Measurements from ENCODE around the gene PRKCA. TPM values are rescaled to one million over a fixed set of nuclear protein-coding genes. Genes with fewer than 3 reads are reported as not detected.

PRKCA gene
- total RNA-seq, 1 donor from 2014 or later = 80.1 TPM

DNA sequence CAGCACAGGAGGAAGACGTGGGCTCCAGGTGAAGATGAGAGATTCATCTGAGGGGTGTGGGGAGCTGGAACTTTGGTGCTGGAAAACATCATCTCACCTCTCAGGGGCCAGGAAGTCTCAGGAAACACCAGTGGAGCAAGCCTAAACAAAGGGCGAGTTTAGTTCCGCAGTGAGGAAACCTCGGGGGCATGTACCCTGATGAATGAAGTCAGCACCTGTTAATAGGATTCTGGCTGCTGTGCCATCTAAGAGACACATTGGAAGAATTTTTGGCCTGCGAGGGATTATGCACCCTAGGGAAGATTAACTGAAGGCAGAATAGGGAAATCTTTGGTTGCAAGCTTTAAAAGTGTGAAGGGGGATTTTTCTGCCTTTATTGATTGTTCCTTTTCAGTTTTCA is 437.8 kb downstream of the PRKCA start:
- no peaks in the 10 kb centered on the region for H3K4me1 Mint-ChIP-seq (ENCODE audit: unreplicated experiment)
- H3K27me3 Mint-ChIP-seq (ENCODE audit: unreplicated experiment) = no peaks in the 10 kb centered on the region
- TF ChIP-seq, protein P1, sequence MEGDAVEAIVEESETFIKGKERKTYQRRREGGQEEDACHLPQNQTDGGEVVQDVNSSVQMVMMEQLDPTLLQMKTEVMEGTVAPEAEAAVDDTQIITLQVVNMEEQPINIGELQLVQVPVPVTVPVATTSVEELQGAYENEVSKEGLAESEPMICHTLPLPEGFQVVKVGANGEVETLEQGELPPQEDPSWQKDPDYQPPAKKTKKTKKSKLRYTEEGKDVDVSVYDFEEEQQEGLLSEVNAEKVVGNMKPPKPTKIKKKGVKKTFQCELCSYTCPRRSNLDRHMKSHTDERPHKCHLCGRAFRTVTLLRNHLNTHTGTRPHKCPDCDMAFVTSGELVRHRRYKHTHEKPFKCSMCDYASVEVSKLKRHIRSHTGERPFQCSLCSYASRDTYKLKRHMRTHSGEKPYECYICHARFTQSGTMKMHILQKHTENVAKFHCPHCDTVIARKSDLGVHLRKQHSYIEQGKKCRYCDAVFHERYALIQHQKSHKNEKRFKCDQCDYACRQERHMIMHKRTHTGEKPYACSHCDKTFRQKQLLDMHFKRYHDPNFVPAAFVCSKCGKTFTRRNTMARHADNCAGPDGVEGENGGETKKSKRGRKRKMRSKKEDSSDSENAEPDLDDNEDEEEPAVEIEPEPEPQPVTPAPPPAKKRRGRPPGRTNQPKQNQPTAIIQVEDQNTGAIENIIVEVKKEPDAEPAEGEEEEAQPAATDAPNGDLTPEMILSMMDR (IDR thresholded peaks at IDR 0.05) = no peak
- H3K36me3 Mint-ChIP-seq (ENCODE audit: unreplicated experiment) = peaks cover 36% of the 10 kb centered on the region
- DNase-seq (ENCODE audit: extremely low spot score, unreplicated experiment) = no peak
- no peak overlapping the region for H3K27ac Mint-ChIP-seq (ENCODE audit: unreplicated experiment)
- H3K4me3 Mint-ChIP-seq (ENCODE audit: unreplicated experiment) = no peak overlapping the region
- H3K9me3 Mint-ChIP-seq (ENCODE audit: unreplicated experiment) = no peaks in the 10 kb centered on the region

DNA sequence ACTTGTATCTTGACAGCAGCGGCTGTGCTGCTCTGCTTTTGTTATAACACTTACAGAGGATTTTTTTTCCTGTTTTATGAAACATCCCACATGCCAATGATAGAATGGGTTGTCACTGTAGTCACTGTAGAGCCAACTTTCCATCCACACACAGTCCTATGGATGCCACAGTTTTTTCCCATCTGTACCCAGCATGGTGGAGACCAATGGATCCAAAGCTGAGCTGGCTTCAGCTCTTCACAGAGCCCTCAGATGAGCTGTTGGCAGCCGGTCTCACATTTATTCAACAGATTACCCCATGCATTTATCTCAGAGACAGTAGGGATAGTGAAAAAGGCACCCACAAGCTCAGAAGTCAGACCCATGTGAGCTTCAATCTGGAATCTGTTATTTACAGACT is 441.1 kb downstream of the PRKCA start:
- no peaks in the 10 kb centered on the region for H3K27me3 Mint-ChIP-seq (ENCODE audit: unreplicated experiment)
- TF ChIP-seq, protein P1 (IDR thresholded peaks at IDR 0.05) = no peak
- H3K36me3 Mint-ChIP-seq (ENCODE audit: unreplicated experiment) = peaks cover 34% of the 10 kb centered on the region
- H3K4me3 Mint-ChIP-seq (ENCODE audit: unreplicated experiment) = no peak overlapping the region
- H3K9me3 Mint-ChIP-seq (ENCODE audit: unreplicated experiment) = no peaks in the 10 kb centered on the region
- H3K4me1 Mint-ChIP-seq (ENCODE audit: unreplicated experiment) = no peaks in the 10 kb centered on the region
- no peak overlapping the region for H3K27ac Mint-ChIP-seq (ENCODE audit: unreplicated experiment)
- DNase-seq (ENCODE audit: extremely low spot score, unreplicated experiment) = no peak

DNA sequence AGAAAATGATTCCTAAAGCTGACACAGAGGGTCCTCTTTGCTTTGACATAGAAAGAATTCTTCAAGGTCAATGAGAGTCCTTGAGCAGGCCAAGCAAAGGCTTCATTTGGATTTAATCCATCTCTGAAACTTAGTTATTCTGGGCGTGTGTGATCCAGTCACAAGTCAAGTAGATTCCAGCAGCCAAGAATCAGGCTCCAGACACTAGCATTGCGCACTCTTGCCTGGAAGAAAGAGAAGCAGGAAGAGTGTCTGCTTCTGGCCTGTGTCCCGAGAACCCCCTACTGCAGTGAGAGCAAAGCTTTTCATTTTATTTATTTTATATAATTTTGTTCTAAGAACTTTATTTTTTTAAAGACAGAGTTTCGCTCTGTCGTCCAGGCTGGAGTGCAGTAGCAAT is 444.3 kb downstream of the PRKCA start:
- DNase-seq (ENCODE audit: extremely low spot score, unreplicated experiment) = no peak
- Mint-ChIP-seq H3K4me1 (ENCODE audit: unreplicated experiment) (no peaks in the 10 kb centered on the region), H3K27me3 (ENCODE audit: unreplicated experiment) (no peaks in the 10 kb centered on the region)

DNA sequence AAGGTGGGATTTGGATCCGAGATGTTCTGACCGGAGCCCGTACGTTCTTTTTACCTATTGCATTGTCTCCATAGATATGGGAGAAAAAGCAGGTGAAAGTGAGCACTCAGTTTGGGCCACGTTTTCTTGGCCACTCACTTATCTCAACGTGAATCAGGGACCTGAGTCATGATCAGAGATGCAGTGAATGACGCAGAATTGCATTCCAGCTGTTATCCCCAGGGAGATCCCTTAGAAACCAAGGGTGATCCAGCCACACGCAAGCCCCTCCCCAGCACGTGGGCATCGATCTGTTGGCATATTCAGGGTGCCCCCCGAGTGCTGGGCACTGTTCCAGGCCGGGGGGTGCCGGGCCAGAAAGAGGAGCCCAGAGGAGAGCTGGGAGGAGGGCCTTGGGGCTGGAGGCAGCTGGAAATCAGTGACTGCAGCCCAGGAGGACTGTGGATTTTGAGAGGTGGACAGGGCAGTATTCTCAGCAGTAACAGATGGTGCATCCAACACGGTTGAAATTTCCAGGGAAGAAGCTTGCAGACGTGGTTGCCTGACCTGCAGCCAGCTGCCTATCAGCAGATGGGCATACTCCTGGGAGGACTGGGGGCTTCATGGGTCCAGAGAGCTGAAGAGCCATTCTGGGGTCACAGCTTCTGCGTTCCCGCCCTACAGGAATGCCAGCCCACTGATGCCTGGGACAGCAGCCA is 445.3 kb downstream of the PRKCA start:
- H3K4me1 Mint-ChIP-seq (ENCODE audit: unreplicated experiment) = no peaks in the 10 kb centered on the region
- peaks cover 28% of the 10 kb centered on the region for H3K36me3 Mint-ChIP-seq (ENCODE audit: unreplicated experiment)
- no peaks in the 10 kb centered on the region for H3K9me3 Mint-ChIP-seq (ENCODE audit: unreplicated experiment)
- H3K27ac Mint-ChIP-seq (ENCODE audit: unreplicated experiment) = no peak overlapping the region
- TF ChIP-seq, protein P1 (IDR thresholded peaks at IDR 0.05) = no peak
- H3K27me3 Mint-ChIP-seq (ENCODE audit: unreplicated experiment) = no peaks in the 10 kb centered on the region
- DNase-seq (ENCODE audit: extremely low spot score, unreplicated experiment) = no peak
- no peak overlapping the region for H3K4me3 Mint-ChIP-seq (ENCODE audit: unreplicated experiment)

More for the DNA sequence above, 444.3 kb downstream of the PRKCA start:
- no peaks in the 10 kb centered on the region for H3K9me3 Mint-ChIP-seq (ENCODE audit: unreplicated experiment)
- H3K27ac Mint-ChIP-seq (ENCODE audit: unreplicated experiment) = no peak overlapping the region
- TF ChIP-seq, protein P1 (IDR thresholded peaks at IDR 0.05) = no peak
- H3K4me3 Mint-ChIP-seq (ENCODE audit: unreplicated experiment) = no peak overlapping the region
- peaks cover 36% of the 10 kb centered on the region for H3K36me3 Mint-ChIP-seq (ENCODE audit: unreplicated experiment)

DNA sequence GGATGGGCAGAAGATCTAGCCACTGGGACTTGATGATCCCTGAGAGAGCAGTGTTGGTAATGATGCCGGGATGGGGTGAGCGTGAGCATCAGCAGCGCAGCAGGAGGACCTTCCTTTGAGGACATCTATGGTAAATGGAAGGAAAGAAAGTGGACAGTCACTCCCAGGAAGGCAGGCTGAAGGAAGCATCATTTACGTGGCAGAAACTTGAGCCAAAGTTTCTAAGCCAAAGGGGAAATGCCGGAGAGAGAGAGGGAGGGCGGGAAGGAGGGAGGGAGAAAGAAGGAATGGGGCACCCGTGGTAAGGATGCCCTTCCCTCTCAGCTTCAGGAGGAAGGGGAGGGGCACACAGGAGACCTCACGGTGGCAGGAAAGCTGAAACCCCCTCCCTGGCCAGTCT is 446.2 kb downstream of the PRKCA start:
- H3K27me3 Mint-ChIP-seq (ENCODE audit: unreplicated experiment) = no peaks in the 10 kb centered on the region
- H3K4me3 Mint-ChIP-seq (ENCODE audit: unreplicated experiment) = no peak overlapping the region
- no peak for DNase-seq (ENCODE audit: extremely low spot score, unreplicated experiment)
- H3K27ac Mint-ChIP-seq (ENCODE audit: unreplicated experiment) = no peak overlapping the region
- peaks cover 25% of the 10 kb centered on the region for H3K36me3 Mint-ChIP-seq (ENCODE audit: unreplicated experiment)
- no peaks in the 10 kb centered on the region for H3K9me3 Mint-ChIP-seq (ENCODE audit: unreplicated experiment)
- TF ChIP-seq, protein P1 (IDR thresholded peaks at IDR 0.05) = no peak
- H3K4me1 Mint-ChIP-seq (ENCODE audit: unreplicated experiment) = no peaks in the 10 kb centered on the region

Measured in osteocyte (in vitro differentiated cells).